ENCODE results near the gene SLC7A9. TPM values are rescaled to one million over a fixed set of nuclear protein-coding genes. Genes with fewer than 3 reads are reported as not detected.

SLC7A9 gene
- total RNA-seq, 2 donors from 2014 or later, result 3.0 TPM; not detected in 1

DNA sequence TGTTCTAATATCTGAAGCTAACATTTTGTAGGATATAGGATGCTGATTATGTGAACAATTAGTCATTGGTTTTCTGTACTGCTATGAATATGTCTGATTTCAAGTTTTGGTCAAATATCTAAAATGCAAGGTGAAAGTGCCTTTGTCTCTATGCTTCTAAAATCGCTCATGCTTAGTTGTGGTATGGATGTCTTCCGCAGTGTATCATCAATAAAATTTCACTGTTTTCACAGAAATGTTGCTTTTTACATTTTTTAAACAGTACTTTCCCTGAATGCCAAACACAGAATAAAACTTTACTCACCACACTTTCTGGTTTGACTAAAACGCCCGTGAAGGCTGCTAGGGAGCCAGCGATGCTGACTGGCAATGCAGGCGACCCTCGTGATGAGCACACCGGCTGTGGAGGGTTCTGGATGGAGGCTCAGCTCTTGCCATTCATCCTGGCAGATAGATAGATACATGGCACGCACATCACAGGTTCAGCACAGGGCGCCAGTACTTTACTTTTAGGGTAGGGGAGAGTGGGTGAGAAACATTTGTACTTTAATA lies 40.1 kb downstream of the SLC7A9 start:
- Histone ChIP-seq H3K27ac (no peak overlapping the region), H3K9ac (ENCODE audit: low read depth in 2 of 2, low read length in 2 of 2) (no peak overlapping the region), H3K27me3 (no peaks in the 10 kb centered on the region), H3K4me3 (no peak overlapping the region), H3K36me3 (no peaks in the 10 kb centered on the region), H3K4me1 (no peaks in the 10 kb centered on the region), H3K9me3 (no peaks in the 10 kb centered on the region)
- DNase-seq, result no peak
- TF ChIP-seq, protein P1, sequence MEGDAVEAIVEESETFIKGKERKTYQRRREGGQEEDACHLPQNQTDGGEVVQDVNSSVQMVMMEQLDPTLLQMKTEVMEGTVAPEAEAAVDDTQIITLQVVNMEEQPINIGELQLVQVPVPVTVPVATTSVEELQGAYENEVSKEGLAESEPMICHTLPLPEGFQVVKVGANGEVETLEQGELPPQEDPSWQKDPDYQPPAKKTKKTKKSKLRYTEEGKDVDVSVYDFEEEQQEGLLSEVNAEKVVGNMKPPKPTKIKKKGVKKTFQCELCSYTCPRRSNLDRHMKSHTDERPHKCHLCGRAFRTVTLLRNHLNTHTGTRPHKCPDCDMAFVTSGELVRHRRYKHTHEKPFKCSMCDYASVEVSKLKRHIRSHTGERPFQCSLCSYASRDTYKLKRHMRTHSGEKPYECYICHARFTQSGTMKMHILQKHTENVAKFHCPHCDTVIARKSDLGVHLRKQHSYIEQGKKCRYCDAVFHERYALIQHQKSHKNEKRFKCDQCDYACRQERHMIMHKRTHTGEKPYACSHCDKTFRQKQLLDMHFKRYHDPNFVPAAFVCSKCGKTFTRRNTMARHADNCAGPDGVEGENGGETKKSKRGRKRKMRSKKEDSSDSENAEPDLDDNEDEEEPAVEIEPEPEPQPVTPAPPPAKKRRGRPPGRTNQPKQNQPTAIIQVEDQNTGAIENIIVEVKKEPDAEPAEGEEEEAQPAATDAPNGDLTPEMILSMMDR (IDR thresholded peaks at IDR 0.05), result no peak
- intact Hi-C loops (cut with DNase I), result no loop called here

GRCh38 chr19:32828643-32829344 lies 40.8 kb downstream of the SLC7A9 start:
- Histone ChIP-seq H3K9me3 (no peaks in the 10 kb centered on the region), H3K4me1 (no peaks in the 10 kb centered on the region), H3K27ac (no peak overlapping the region), H3K4me3 (no peak overlapping the region), H3K36me3 (no peaks in the 10 kb centered on the region), H3K27me3 (no peaks in the 10 kb centered on the region), H3K9ac (ENCODE audit: low read depth in 2 of 2, low read length in 2 of 2) (no peak overlapping the region)
- no peak for DNase-seq
- TF ChIP-seq, protein P1 (IDR thresholded peaks at IDR 0.05), result no peak
- intact Hi-C loops (cut with DNase I), result no loop called here

DNA sequence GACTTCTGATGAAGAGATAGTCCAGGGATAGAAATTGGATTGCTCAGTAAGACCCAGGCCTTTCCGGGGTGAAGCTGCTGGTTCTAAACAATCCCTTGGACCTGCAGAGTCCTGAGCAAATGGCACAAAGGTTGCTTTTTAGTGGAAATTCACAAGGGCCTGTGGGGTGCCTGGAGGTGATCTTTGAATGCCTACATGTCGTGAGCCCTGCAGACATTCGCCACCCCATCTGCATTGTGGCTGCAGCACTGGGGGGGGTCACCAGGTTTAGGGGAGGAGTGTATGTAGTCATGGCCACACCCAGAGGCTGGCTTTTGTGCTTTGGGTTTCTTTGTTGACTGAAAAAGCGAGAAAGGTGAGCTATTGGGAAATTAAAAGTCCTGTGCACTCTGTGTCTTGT lies 41.4 kb downstream of the SLC7A9 start:
- Histone ChIP-seq H3K27me3 (no peaks in the 10 kb centered on the region), H3K36me3 (no peaks in the 10 kb centered on the region), H3K9me3 (no peaks in the 10 kb centered on the region), H3K9ac (ENCODE audit: low read depth in 2 of 2, low read length in 2 of 2) (no peak overlapping the region), H3K27ac (no peak overlapping the region), H3K4me1 (no peaks in the 10 kb centered on the region), H3K4me3 (no peak overlapping the region)
- DNase-seq, result no peak
- intact Hi-C loops (cut with DNase I), result no loop called here
- TF ChIP-seq, protein P1 (IDR thresholded peaks at IDR 0.05), result no peak

GRCh38 chr19:32824916-32825608 lies 44.5 kb downstream of the SLC7A9 start:
- H3K4me3 ChIP-seq, result no peak overlapping the region
- H3K4me1 ChIP-seq, result no peaks in the 10 kb centered on the region
- H3K9ac ChIP-seq (ENCODE audit: low read depth in 2 of 2, low read length in 2 of 2), result no peak overlapping the region
- TF ChIP-seq, protein P1 (IDR thresholded peaks at IDR 0.05), result no peak
- no peaks in the 10 kb centered on the region for H3K9me3 ChIP-seq
- no peaks in the 10 kb centered on the region for H3K36me3 ChIP-seq
- H3K27ac ChIP-seq, result no peak overlapping the region
- DNase-seq, result no peak
- H3K27me3 ChIP-seq, result no peaks in the 10 kb centered on the region
- intact Hi-C loops (cut with DNase I), result no loop called here

DNA sequence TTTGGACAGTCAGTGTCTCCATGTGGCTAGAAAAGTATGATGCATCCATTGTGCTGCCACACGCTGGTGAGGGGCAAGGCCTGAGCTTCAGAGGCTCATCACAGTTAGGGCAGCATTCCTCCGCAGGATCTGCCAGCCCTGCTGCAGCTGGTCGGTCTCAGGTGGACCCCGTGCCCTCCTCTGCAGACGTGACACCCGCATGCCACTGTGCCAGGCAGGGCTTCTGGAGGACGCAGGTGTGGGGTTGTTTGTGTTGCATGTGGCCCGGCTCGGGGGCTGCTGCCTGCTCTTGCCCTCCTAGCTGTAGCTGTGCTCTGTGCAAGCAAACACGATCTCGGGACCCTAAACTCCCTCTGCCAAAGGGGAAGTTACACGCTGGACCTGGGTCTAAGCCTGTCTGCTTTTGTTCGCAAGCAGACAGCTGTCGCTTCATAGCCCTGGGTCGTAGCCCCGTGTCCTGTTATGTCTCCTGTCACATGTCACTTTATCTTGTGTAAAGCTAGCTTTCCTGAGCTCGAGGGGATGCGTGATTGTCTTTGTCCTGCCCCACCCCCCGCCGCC lies 45.3 kb downstream of the SLC7A9 start:
- DNase-seq, result no peak
- no peak overlapping the region for H3K4me3 ChIP-seq
- intact Hi-C loops (cut with DNase I), result no loop called here
- TF ChIP-seq, protein P1 (IDR thresholded peaks at IDR 0.05), result no peak
- H3K9ac ChIP-seq (ENCODE audit: low read depth in 2 of 2, low read length in 2 of 2), result no peak overlapping the region
- H3K27ac ChIP-seq, result no peak overlapping the region
- H3K27me3 ChIP-seq, result no peaks in the 10 kb centered on the region
- no peaks in the 10 kb centered on the region for H3K9me3 ChIP-seq
- no peaks in the 10 kb centered on the region for H3K36me3 ChIP-seq
- H3K4me1 ChIP-seq, result no peaks in the 10 kb centered on the region
